PFSK-1 (cell line): ENCODE measurements around the gene NEIL3.

Experiments
- POLR2AphosphoS5 ChIP-seq: IDR thresholded peaks from 2 replicates; pipeline ENCODE4 v1.6.1; 2012; ENCODE audit warnings: low read depth, mild to moderate bottlenecking, control low read depth, low read length, moderate library complexity
- SIN3A ChIP-seq: IDR thresholded peaks from 2 replicates; pipeline ENCODE4 v1.6.1; 2012; ENCODE audit warnings: mild to moderate bottlenecking, low read length, moderate library complexity, borderline replicate concordance; ENCODE audit not compliant: insufficient read depth
- TAF1 ChIP-seq: IDR thresholded peaks from 2 replicates; pipeline ENCODE4 v1.6.1; 2012; ENCODE audit warnings: low read length, control low read depth, borderline replicate concordance; ENCODE audit not compliant: insufficient read depth

- no peak for TF ChIP-seq TAF1
- no peak for TF ChIP-seq POLR2AphosphoS5
- no peak for TF ChIP-seq SIN3A
These were observed 81.6 kb downstream of the NEIL3 start for GRCh38 chr4:177391287-177391686.
